NCI-H2029 treated with DMSO at 0.1 percent for 48 hours (cell line): ENCODE data around the gene SDR39U1.

ENCODE experiments used
- DNase-seq: peaks from one replicate; lab custom pipeline; 2025; lab: John Stamatoyannopoulos, UW

Gene SDR39U1

DNA sequence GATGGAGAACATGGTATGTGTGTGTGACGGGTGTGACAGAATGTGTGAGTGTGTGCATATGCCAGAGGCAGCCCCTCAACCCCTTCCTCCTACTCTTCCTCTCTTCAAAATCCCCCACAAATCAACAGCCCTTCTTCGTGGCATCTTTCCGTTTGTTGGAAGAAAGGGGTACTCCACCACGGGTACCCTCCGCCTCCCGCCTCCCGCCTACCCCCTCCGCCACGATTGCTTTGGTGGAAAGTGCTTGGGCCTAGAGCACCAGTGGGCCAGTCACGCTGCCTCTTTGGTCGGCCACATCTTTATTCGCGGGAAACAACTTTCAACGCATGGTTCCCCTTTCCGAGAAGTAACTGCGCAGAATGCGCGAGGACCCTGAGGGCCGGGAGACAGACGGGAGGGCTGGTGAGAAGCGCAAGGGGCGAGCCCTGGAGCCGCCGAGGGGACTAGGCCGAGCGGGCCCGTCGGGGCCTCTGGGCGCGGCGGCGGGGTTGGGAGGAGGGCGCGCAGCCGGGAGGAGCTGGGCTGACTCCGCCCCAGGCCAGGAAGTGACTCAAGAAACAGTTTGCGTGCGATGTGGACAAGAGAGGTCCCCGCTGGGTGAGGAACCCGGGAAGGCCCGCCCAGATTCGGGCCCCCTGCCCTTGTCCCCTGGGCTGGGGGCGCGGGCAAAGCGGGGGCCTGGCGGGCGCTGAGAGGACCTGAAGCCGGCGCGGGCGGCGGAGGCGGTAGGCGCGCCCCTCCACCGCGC, 13.0 kb downstream of the SDR39U1 start, which contains the start of the genes CBLN3 and KHNYN:
TSS of gene CBLN3 (minus strand) at position 274 of the 748 bp plus-strand sequence. CDS start 614 bp downstream, outside the sequence.
TSS of gene KHNYN (plus strand) at position 560 of the 748 bp plus-strand sequence. CDS start 777 bp downstream, outside the sequence.
- peak; percentile 33 for DNase-seq

DNA sequence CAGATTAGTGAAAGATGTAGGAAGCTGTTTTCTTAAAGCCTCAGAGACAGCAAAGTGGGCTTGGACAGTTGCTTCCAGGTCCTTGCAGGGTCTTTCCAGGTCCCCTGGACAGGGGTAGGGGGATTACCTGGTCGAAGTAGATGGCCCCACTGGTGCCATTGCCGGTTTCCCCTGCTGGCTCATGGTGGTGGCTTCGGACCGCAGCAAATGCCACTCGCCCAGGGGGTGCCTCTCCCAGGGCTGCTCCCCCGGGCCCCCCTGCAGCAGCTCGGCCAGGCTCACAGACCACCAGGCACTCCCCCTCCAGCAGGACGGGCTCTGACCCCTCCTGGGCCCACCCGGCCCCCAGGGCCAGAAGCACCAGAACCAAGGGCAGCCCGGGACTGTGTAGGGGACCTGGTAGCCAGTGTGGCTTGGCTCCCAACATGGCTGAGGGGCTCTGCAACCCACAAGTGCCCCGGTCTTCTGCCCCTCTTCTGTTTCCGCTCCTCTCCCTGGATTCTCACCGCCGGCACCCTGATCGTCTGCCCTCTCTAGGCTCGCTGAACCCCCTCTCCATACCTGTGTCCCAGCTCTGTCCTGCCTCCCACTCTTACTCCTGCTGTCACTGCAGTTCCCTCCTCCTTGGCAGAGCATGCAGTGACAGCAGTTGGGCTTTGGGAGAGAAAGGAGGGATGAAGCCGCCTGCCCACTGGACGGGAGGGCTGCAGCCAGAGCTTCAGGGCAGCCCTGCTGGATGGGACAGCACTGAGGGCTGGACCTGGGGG, 13.8 kb downstream of the SDR39U1 start:
- no peak for DNase-seq

DNA sequence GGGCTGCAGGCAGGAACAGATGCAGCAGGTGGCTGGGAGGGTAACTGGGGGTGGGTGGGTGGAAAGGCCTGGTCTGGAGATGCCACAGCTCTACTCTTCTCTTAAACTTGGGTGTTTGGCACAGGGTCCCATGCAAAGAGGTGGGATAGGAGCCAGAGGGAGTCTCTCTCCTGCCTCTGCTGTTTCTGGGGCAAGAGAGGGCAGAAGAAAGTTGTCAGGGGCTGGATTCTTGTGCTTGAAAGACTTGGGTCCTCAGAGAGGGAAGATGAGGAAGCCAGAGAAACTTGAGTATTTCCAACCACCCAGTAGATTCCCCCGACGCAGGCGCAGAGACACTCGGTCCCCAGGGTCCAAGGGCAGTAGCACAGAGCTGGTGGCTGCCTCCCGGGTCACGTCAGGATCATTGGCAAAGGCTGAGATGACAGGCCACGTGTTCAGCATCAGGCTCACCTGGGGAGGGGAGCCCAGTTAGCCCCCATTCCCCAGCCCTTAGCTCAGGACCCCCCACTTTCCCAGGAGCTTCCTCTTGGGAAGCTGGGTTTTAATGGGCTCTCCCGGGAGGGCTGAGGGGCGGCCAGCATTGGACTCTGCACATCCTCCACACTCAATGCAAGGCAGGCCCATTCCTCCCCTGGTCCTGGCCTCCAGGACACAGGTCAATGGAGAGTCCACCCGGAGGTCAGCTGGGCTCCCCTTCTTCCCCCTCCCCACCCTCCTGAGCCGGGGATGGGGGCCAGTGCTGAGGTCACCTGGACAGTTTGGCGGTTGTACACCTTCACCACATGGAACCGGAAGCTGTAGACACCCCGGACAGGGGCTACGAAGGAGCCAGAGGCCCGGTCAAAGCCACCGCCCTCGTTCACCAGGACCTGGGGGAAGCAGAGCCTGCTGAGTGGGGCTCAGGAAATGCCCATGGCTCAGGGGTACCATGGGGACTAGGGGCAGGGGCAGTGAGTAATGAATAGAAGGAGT, 14.8 kb downstream of the SDR39U1 start:
- no peak for DNase-seq

DNA sequence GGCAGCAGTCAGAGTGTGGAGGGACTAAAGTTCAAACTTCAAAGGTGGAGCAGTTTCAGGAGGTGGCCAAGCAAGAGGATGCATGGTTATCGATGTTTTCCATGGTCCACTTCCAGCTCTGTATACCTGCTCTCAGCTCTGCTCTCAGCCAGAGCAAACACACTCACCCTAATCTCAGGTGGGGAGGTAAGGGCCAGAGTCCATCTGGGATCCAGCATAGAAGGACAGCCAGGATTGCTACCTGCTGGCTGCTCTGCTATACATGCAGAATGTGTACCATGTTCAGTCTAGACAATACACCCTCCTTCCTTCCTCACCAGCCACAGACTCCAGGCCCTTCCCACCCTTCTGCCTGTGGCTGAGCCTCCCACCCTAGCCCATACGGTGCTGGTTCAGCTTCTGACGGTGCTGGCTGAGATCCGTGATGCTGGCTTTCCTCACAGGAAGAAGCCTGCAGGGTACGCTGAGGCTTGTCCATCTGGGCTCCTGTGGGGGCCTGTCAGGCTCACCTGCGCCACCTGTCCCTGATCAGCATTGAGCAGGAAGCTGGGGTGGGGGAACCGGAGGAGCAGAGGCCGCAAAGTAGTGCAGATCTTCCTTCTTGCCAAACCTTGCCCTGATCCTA, 15.6 kb downstream of the SDR39U1 start:
- DNase-seq, result no peak

DNA sequence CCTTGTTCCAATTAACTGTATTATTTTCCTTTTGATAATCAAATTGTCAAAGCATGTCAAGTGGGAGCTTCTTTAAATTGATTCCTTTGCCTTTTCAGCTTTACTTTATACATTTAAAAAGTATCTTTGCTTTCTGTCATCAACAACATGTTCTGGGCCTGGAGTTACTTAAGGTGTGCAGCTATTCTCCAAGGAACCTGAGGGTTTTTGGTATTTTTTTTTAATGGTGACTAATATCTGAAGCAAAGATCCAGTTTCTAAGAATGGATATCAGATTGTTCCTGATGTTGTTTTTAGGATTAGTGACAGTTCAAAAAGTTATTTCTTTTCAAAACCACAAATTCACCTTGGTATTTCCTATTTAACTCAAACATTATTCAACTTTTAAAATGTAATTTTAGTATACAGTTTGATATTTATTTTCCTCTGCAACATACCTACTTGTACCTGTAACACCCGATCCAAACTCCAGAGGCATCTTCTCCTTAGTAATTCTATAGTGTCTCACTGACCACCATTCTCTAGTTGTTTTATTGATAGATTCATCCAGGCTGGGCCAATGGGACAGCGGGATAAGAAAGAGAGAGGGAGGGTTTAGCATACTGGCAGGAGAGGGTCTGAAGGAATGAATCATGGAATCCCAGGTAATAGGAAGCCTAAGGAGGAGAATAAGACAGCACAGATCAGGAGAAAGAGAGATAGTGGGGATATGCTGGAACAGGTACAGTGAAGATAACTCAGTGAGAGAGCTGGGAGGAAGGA, 16.2 kb downstream of the SDR39U1 start:
- DNase-seq, result no peak

DNA sequence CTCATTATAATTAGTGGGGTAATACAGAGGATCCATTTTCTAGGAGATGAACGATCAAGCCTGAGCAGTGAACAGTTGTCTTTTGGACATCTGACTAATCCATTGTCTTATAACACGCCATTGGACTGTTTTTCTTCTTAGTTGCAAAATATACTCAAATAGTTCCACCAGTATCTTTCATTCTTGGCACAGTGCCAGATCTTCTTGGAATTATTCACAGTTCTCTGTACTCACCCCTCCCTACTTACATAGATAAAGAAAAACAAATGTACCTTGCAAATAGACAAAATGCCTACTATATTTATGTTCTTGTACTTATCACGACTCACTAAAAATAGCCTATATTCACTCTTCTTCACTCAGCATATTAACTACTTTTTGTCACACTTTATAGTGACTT, 16.9 kb downstream of the SDR39U1 start:
- DNase-seq, result no peak

DNA sequence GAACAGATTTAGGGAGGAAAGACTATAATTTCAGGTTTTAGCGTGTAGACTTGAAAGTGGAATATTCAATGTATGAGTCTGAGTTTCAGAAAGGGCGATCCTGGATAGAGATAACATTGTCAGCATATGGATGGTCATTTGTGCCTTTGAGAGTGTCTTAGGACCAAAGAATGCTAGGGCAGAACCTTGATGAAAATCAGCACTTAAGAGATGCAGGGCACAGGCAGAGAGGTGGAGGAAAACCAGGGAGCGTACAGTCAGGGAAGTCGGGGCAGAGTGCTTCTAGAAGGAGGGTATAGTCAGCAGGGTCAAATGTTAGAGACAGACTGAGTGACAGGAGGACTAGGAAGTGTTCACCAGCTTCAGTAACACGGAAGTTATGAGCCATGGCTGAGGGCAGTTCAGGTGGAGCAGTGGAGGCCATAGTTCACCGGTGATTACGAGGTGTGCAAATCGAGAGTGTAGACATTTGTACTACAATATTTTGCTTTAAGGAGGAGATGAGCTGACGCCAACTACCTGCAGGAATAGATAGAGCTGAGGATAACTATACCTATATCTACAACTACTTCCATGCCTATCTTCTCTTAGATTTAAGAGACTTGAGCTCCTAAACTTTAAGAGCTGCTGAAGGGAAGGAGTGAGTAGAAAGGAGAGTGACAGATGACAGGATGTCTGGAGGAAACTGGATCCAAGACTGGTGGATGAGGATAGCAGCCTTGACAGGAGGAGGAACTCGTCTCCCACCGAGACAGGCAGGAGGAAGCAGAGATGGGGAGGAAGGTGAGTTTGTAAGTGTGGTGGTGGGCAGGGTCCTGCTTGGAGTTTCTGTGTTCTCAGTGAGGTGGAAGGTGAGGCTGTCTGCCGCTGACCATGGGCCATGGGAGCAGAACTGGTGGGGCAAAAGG, 19.6 kb downstream of the SDR39U1 start:
- DNase-seq, result no peak

DNA sequence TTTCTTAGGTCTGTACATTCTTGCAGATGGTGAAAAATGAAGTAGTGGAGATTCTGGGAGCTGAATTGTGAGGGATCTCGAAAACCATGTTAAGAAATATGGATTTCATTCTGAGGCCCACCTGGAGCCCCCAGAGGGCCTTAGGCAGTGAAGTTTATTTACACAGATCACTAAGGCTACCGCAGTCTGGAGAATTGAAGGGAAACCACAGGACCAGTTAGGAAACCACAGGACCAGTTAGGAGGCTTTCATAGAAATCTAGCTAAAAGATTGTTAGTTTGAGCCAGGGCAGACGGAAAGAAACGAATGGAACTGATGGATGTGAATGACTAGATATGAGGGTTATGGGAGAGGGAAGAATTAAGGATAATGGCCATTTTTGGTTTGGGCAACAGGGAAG, 20.3 kb downstream of the SDR39U1 start:
- no peak for DNase-seq

DNA sequence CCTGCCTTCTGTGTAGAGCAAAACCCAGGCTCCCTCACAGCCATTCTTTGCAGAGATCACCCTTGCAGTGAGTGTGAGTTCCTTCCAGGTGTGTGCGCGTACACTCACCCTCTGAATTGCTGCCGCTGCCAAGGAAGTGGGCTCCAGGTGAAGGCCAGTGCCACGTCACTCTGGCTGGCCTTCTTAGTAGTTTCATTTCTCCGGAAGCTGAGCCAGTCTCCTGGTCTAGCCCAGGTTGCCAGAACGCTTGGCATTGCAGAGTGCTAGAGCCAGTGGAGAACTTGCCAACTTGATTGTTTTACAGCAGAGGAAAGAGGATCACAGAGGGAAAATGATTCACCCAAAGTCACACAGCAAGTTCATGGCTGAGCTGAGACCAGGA, 24.1 kb downstream of the SDR39U1 start:
- no peak for DNase-seq

DNA sequence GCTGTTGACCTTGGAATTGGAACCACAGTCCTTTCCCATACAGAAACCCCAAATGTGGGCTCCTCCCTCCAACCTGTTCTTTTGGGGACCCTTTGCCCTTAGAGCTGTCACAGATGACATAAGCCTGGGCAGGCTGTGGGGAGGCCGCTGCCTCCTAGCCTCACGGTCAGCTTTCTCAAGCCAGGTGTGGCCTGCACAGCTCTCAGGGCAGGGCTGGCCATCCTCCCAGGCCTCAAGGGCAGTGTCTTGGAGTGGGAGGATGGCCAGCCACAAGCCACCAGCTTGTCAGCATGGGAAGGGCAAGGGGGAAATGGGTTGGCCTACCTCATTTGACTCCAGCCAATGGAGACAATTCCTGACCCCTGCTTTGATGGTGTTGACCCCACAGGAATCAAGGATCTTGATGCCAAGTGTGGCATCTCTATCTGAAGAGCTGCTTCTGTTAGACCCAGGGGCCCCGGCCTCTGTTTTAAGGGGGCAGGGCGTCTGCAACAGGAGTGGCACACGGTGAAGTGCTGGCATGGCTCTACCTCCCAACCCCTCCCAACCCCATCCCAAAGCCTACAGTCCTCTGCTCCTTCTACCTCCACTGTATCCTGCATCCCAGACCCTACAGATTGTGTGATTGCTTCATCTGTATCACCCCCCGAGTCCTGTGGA, 24.6 kb downstream of the SDR39U1 start:
- no peak for DNase-seq

DNA sequence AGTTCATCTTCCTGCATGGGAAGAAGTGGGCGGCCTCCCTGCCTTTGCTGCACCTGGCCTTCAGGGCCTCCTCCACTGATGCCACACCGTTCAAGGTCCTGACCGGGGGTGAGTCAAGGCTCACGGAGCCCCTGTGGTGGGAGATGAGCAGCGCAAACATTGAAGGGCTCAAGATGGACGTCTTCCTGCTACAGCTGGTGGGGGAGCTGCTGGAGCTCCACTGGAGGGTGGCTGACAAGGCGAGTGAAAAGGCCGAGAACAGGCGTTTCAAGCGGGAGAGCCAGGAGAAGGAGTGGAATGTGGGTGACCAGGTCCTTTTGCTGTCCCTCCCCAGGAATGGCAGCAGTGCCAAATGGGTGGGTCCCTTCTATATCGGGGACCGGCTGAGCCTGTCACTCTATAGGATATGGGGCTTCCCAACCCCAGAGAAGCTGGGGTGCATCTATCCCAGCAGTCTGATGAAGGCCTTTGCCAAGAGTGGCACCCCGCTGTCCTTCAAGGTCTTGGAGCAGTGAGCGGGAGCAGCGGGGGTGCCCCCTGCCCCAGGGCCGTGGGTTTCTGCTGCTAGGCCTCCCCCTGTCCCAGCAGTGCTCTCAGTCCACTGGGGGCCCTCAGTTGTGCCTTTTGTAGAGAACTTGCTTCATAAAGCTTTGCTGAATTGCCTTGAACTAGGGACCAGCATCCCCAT, 25.5 kb downstream of the SDR39U1 start:
- no peak for DNase-seq

DNA sequence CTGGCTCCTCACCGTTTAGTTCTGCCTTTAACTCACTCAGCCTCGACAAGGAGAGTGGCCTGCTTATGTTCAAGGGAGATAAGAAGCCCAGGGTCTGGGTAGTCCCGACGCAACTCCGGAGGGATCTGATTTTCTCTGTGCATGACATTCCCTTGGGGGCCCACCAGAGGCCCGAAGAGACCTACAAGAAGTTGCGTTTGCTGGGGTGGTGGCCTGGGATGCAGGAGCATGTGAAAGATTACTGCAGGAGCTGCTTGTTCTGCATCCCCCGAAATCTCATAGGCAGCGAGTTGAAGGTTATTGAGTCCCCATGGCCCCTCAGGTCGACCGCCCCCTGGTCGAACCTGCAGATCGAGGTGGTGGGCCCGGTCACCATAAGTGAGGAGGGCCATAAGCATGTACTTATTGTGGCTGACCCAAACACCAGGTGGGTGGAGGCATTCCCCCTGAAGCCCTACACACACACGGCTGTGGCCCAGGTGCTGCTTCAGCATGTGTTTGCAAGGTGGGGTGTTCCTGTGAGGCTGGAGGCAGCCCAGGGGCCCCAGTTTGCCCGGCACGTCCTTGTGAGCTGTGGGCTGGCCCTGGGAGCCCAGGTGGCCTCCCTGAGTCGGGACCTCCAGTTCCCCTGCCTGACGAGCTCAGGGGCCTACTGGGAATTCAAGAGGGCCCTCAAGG, 26.2 kb downstream of the SDR39U1 start:
- DNase-seq, result no peak

DNA sequence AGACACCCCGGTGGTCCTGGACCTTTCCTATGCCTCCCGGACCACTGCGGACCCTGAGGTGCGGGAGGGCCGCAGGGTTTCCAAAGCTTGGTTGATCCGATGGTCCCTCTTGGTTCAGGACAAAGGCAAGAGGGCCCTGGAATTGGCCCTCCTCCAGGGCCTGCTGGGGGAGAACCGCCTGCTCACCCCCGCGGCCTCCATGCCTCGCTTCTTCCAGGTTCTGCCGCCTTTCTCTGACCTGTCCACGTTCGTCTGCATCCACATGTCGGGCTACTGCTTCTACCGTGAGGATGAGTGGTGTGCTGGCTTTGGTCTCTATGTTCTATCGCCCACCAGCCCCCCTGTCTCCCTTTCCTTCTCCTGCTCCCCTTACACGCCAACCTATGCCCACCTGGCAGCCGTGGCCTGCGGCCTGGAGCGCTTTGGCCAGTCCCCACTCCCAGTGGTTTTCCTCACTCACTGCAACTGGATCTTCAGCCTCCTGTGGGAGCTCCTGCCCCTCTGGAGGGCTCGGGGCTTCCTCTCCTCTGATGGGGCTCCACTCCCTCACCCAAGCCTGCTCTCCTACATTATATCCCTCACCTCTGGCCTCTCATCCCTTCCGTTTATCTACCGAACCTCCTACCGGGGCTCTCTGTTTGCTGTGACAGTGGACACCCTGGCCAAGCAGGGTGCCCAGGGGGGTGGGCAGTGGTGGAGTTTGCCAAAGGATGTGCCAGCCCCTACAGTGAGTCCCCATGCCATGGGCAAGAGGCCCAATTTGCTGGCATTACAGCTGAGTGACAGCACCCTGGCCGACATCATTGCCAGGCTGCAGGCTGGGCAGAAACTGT, 26.9 kb downstream of the SDR39U1 start:
- no peak for DNase-seq

DNA sequence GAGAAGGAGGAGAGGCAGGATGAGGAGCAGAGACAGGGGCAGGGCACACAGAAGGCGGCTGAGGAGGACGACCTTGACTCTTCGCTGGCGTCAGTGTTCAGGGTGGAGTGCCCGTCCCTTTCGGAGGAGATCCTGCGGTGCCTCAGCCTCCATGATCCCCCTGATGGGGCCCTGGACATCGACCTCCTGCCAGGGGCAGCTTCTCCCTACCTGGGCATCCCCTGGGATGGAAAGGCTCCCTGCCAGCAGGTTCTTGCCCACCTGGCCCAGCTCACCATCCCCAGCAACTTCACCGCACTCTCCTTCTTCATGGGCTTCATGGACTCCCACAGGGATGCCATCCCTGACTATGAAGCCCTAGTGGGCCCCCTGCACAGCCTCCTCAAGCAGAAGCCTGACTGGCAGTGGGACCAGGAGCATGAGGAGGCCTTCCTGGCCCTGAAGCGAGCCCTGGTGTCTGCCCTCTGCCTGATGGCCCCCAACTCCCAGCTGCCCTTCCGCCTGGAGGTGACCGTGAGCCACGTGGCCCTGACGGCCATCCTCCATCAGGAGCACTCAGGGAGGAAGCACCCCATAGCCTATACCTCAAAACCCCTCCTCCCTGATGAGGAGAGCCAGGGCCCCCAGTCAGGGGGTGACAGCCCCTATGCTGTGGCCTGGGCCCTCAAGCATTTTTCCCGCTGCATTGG, 27.7 kb downstream of the SDR39U1 start:
- DNase-seq, result no peak

DNA sequence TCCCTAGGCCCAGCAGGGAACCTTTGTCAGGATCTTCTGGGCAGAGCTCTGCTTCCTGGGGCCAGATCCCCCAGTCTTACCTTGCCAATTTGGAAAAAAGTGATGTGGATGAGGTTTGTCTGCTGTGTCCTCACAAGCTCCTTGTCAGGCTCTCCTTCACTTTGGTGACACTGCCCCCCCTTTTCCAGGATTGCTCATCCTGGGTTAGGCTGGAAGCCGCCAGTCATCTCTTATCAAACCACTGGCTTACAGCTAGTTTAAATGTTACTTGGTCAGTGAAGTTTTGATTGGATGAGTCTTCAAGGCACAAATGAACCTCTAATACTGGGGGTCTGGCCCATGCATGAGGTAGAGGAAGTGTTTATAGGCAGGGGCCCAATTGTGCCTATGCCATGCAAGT, 28.5 kb downstream of the SDR39U1 start:
- DNase-seq, result no peak
